Measurements from ENCODE around the gene PPAT.

DNA sequence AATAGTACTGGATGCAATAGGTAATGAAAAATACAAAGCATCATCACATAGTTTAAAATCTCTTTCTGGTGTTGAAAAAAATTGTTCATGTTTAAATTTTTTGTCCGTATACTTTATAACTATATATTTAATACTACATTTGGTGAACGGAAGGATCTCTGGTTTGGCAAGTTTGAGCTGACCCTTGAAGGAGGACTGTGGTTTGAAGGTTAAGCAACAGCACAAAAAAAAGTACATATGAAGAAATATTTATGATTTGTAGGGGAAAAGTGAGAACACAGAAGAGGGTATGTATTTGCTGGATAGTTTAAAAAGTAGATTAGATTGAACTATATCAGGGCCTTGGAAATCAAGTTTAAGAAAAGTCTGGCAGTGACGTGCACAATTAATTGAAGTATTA lies 45.3 kb upstream of the PPAT start:
- TF ChIP-seq, protein P1, sequence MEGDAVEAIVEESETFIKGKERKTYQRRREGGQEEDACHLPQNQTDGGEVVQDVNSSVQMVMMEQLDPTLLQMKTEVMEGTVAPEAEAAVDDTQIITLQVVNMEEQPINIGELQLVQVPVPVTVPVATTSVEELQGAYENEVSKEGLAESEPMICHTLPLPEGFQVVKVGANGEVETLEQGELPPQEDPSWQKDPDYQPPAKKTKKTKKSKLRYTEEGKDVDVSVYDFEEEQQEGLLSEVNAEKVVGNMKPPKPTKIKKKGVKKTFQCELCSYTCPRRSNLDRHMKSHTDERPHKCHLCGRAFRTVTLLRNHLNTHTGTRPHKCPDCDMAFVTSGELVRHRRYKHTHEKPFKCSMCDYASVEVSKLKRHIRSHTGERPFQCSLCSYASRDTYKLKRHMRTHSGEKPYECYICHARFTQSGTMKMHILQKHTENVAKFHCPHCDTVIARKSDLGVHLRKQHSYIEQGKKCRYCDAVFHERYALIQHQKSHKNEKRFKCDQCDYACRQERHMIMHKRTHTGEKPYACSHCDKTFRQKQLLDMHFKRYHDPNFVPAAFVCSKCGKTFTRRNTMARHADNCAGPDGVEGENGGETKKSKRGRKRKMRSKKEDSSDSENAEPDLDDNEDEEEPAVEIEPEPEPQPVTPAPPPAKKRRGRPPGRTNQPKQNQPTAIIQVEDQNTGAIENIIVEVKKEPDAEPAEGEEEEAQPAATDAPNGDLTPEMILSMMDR (IDR thresholded peaks at IDR 0.05) = no peak
- no peak for TF ChIP-seq POLR2A (IDR thresholded peaks at IDR 0.05)
